NCI-H1694 (cell line): ENCODE data around the gene AASDH.
"Not testable (repeated sequence)": the region's sequence is repeated elsewhere in the genome, so short reads cannot be mapped to it uniquely, and the experiment has no call there.

Experiments used
- DNase-seq: peaks from one replicate; lab custom pipeline; 2025; lab: John Stamatoyannopoulos, UW

Gene AASDH

GRCh38 chr4:56400560-56400959 lies 13.3 kb upstream of the AASDH start:
- DNase-seq: no peak

GRCh38 chr4:56391270-56391669 lies 4.0 kb upstream of the AASDH start:
- no peak for DNase-seq

- DNase-seq: no peak
Measured at GRCh38 chr4:56389558-56389957, 2.3 kb upstream of the AASDH start.

GRCh38 chr4:56388306-56388705 lies 1.0 kb upstream of the AASDH start:
- no peak for DNase-seq

- DNase-seq: no peak
Measured at GRCh38 chr4:56386091-56386490, 1.2 kb downstream of the AASDH start.

GRCh38 chr4:56375458-56375857 lies 11.8 kb downstream of the AASDH start:
- DNase-seq: no peak

GRCh38 chr4:56374956-56375355 lies 12.3 kb downstream of the AASDH start:
- DNase-seq: no peak

GRCh38 chr4:56372774-56373173 lies 14.5 kb downstream of the AASDH start:
- DNase-seq: no peak

GRCh38 chr4:56371426-56372220 lies 15.7 kb downstream of the AASDH start:
- DNase-seq: no peak

- DNase-seq: no peak
Measured at GRCh38 chr4:56370377-56370776, 16.9 kb downstream of the AASDH start.

- not testable (repeated sequence) for DNase-seq
Measured at GRCh38 chr4:56362981-56363380, 24.3 kb downstream of the AASDH start.

- no peak for DNase-seq
Measured at GRCh38 chr4:56360071-56360470, 27.2 kb downstream of the AASDH start.

GRCh38 chr4:56356650-56357049 lies 30.6 kb downstream of the AASDH start:
- DNase-seq: no peak

- no peak for DNase-seq
Measured at GRCh38 chr4:56348576-56348975, 38.7 kb downstream of the AASDH start.

GRCh38 chr4:56345458-56345857 lies 41.8 kb downstream of the AASDH start:
- no peak for DNase-seq

- no peak for DNase-seq
Measured at GRCh38 chr4:56342746-56343145, 44.5 kb downstream of the AASDH start.

- no peak for DNase-seq
Measured at GRCh38 chr4:56330691-56331090, 56.6 kb downstream of the AASDH start.

- DNase-seq: no peak
Measured at GRCh38 chr4:56326363-56326762, 60.9 kb downstream of the AASDH start.

GRCh38 chr4:56324011-56324610 lies 63.2 kb downstream of the AASDH start:
- DNase-seq: no peak

GRCh38 chr4:56323327-56323726 lies 64.0 kb downstream of the AASDH start:
- DNase-seq: no peak

- no peak for DNase-seq
Measured at GRCh38 chr4:56321251-56321650, 66.0 kb downstream of the AASDH start.

GRCh38 chr4:56320293-56320692 lies 67.0 kb downstream of the AASDH start:
- no peak for DNase-seq

- no peak for DNase-seq
Measured at GRCh38 chr4:56318555-56318954, 68.7 kb downstream of the AASDH start.

GRCh38 chr4:56317749-56318148 lies 69.5 kb downstream of the AASDH start:
- DNase-seq: no peak
